Measurements from ENCODE around the gene SPINDOC.
"Not testable (repeated sequence)": the region's sequence is repeated elsewhere in the genome, so short reads cannot be mapped to it uniquely, and the experiment has no call there.

SPINDOC gene

DNA sequence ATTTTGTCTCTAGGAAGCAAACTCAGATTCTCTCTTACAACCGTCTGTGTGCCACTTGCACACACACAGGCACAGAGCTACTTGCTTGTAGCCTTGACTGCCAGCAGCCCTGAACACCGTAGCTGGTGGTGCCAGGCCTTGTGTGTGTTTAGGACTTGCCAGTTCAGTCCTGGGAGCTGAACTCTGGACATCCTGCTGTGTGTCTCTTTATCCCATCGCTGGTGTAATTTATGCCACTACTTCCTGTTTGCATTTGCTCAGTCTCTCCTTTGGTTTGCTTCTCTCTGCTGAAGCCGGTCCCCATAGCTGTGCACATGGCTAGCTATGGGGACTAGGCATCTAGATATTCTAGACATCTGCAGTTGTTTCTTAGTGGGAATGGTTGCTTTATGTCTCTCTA, 49.7 kb downstream of the SPINDOC start:
- H3K9me3 ChIP-seq, result no peaks in the 10 kb centered on the region
- H3K4me1 ChIP-seq (ENCODE audit: control insufficient read depth in 1 of 2, insufficient read depth in 1 of 2, low read depth in 1 of 2, low read length in 1 of 2), result peaks cover 87 to 95% of the 10 kb centered on the region in 2 experiments
- H3K27me3 ChIP-seq, result no peaks in the 10 kb centered on the region
- H3K36me3 ChIP-seq, result peaks cover 14% of the 10 kb centered on the region
- no peak for TF ChIP-seq CTCF (IDR thresholded peaks at IDR 0.05)
- H3K4me3 ChIP-seq (ENCODE audit: low read depth in 1 of 2, low read length in 1 of 2), result peak overlapping the region in 1 of 2 experiments; percentile 11
- peak overlapping the region; percentile 84 for H3K27ac ChIP-seq

DNA sequence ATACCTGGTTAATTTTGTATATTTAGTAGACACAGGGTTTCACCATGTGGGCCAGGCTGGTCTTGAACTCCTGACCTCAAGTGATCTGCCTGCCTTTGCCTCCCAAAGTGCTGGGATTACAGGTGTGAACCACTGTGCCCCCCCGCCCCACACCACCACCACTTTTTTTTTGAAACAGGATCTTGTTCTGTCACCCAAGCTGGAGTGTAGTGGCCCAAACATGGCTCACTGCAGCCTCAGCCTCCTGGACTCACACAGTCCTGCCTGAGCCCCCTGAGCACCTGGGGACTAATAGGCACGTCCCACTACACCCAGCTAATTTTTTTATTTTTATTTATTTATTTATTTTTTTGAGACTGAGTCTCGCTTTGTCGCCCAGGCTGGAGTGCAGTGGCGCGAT, 50.4 kb downstream of the SPINDOC start:
- not testable (repeated sequence) for H3K9me3 ChIP-seq; H3K4me3 ChIP-seq (ENCODE audit: low read depth in 1 of 2, low read length in 1 of 2); H3K27me3 ChIP-seq
- Histone ChIP-seq H3K4me1 (ENCODE audit: control insufficient read depth in 1 of 2, insufficient read depth in 1 of 2, low read depth in 1 of 2, low read length in 1 of 2) (peaks cover 87 to 95% of the 10 kb centered on the region in 2 experiments), H3K36me3 (peaks cover 14% of the 10 kb centered on the region), H3K27ac (peak overlapping the region; percentile 84)

- TF ChIP-seq CTCF (IDR thresholded peaks at IDR 0.05), result no peak
- peak overlapping the region; percentile 84 for H3K27ac ChIP-seq
- no peaks in the 10 kb centered on the region for H3K27me3 ChIP-seq
- peaks cover 90 to 95% of the 10 kb centered on the region in 2 experiments for H3K4me1 ChIP-seq (ENCODE audit: control insufficient read depth in 1 of 2, insufficient read depth in 1 of 2, low read depth in 1 of 2, low read length in 1 of 2)
- H3K36me3 ChIP-seq, result peaks cover 14% of the 10 kb centered on the region
- no peaks in the 10 kb centered on the region for H3K9me3 ChIP-seq
- peak overlapping the region; percentile 12 to 43 for H3K4me3 ChIP-seq (ENCODE audit: low read depth in 1 of 2, low read length in 1 of 2)
Observed at GRCh38 chr11:63866211-63866610, 53.0 kb downstream of the SPINDOC start.

- Histone ChIP-seq H3K27me3 (no peaks in the 10 kb centered on the region), H3K4me1 (ENCODE audit: control insufficient read depth in 1 of 2, insufficient read depth in 1 of 2, low read depth in 1 of 2, low read length in 1 of 2) (peaks cover 98 to 100% of the 10 kb centered on the region in 2 experiments), H3K27ac (peak overlapping the region; percentile 84), H3K9me3 (no peaks in the 10 kb centered on the region), H3K4me3 (ENCODE audit: low read depth in 1 of 2, low read length in 1 of 2) (peak overlapping the region in 1 of 2 experiments; percentile 11), H3K36me3 (peaks cover 8% of the 10 kb centered on the region)
- TF ChIP-seq CTCF (IDR thresholded peaks at IDR 0.05), result no peak
Observed at GRCh38 chr11:63867511-63867910, 54.3 kb downstream of the SPINDOC start.

GRCh38 chr11:63868399-63869064, 55.3 kb downstream of the SPINDOC start:
- H3K4me3 ChIP-seq (ENCODE audit: low read depth in 1 of 2, low read length in 1 of 2), result peak overlapping the region; percentile 11 to 26
- TF ChIP-seq CTCF (IDR thresholded peaks at IDR 0.05), result no peak
- H3K9me3 ChIP-seq, result no peaks in the 10 kb centered on the region
- peak overlapping the region; percentile 84 for H3K27ac ChIP-seq
- H3K36me3 ChIP-seq, result peaks cover 8% of the 10 kb centered on the region
- peaks cover 99 to 100% of the 10 kb centered on the region in 2 experiments for H3K4me1 ChIP-seq (ENCODE audit: control insufficient read depth in 1 of 2, insufficient read depth in 1 of 2, low read depth in 1 of 2, low read length in 1 of 2)
- H3K27me3 ChIP-seq, result no peaks in the 10 kb centered on the region

GRCh38 chr11:63869171-63869591, 55.9 kb downstream of the SPINDOC start:
- H3K4me3 ChIP-seq (ENCODE audit: low read depth in 1 of 2, low read length in 1 of 2), result peak overlapping the region in 1 of 2 experiments; percentile 11
- peak overlapping the region; percentile 84 for H3K27ac ChIP-seq
- peaks cover 100% of the 10 kb centered on the region in 2 experiments for H3K4me1 ChIP-seq (ENCODE audit: control insufficient read depth in 1 of 2, insufficient read depth in 1 of 2, low read depth in 1 of 2, low read length in 1 of 2)
- H3K9me3 ChIP-seq, result no peaks in the 10 kb centered on the region
- H3K36me3 ChIP-seq, result peaks cover 8% of the 10 kb centered on the region
- TF ChIP-seq CTCF (IDR thresholded peaks at IDR 0.05), result no peak
- H3K27me3 ChIP-seq, result no peaks in the 10 kb centered on the region
